Measurements from ENCODE around the gene ZNF134. TPM values are rescaled to one million over a fixed set of nuclear protein-coding genes. Genes with fewer than 3 reads are reported as not detected.

ZNF134 gene
- 10 to 100 TPM; 21.3 to 28.9 (median 26.7) TPM for polyA plus RNA-seq (ENCODE audit: insufficient read depth in 1 of 5, insufficient read length in 5 of 5, low replicate concordance in 1 of 5)
- long read RNA-seq, donor 1, full-length matches to known transcripts, result 10 of 10 reads
- long read RNA-seq, donor 1, partial matches to known transcripts, result 0 of 10 reads
- long read RNA-seq, donor 1, other reads (novel, unspliced or antisense), result 0 of 10 reads
- long read RNA-seq, donor 2, full-length matches to known transcripts, result 6 of 6 reads
- long read RNA-seq, donor 2, partial matches to known transcripts, result 0 of 6 reads
- long read RNA-seq, donor 2, other reads (novel, unspliced or antisense), result 0 of 6 reads
- long read RNA-seq, donor 3, full-length matches to known transcripts, result 8 of 8 reads
- long read RNA-seq, donor 3, partial matches to known transcripts, result 0 of 8 reads
- long read RNA-seq, donor 3, other reads (novel, unspliced or antisense), result 0 of 8 reads
- long read RNA-seq, donor 4, full-length matches to known transcripts, result 6 of 6 reads
- long read RNA-seq, donor 4, partial matches to known transcripts, result 0 of 6 reads
- long read RNA-seq, donor 4, other reads (novel, unspliced or antisense), result 0 of 6 reads
- long read RNA-seq, donor 5, full-length matches to known transcripts, result 15 of 15 reads
- long read RNA-seq, donor 5, partial matches to known transcripts, result 0 of 15 reads
- long read RNA-seq, donor 5, other reads (novel, unspliced or antisense), result 0 of 15 reads
- long read RNA-seq, donor 6, full-length matches to known transcripts, result 11 of 11 reads
- long read RNA-seq, donor 6, partial matches to known transcripts, result 0 of 11 reads
- long read RNA-seq, donor 6, other reads (novel, unspliced or antisense), result 0 of 11 reads
- long read RNA-seq, donor 7, full-length matches to known transcripts, result 11 of 11 reads
- long read RNA-seq, donor 7, partial matches to known transcripts, result 0 of 11 reads
- long read RNA-seq, donor 7, other reads (novel, unspliced or antisense), result 0 of 11 reads
- long read RNA-seq, donor 8, full-length matches to known transcripts, result 5 of 5 reads
- long read RNA-seq, donor 8, partial matches to known transcripts, result 0 of 5 reads
- long read RNA-seq, donor 8, other reads (novel, unspliced or antisense), result 0 of 5 reads

- peak; percentile 88 to 89 for DNase-seq
Observed at GRCh38 chr19:57613941-57614743, at the start of gene ZNF134. ZNF134 (plus strand) TSS chr19:57614242; CDS start chr19:57619469, 5,227 bp downstream.

DNA sequence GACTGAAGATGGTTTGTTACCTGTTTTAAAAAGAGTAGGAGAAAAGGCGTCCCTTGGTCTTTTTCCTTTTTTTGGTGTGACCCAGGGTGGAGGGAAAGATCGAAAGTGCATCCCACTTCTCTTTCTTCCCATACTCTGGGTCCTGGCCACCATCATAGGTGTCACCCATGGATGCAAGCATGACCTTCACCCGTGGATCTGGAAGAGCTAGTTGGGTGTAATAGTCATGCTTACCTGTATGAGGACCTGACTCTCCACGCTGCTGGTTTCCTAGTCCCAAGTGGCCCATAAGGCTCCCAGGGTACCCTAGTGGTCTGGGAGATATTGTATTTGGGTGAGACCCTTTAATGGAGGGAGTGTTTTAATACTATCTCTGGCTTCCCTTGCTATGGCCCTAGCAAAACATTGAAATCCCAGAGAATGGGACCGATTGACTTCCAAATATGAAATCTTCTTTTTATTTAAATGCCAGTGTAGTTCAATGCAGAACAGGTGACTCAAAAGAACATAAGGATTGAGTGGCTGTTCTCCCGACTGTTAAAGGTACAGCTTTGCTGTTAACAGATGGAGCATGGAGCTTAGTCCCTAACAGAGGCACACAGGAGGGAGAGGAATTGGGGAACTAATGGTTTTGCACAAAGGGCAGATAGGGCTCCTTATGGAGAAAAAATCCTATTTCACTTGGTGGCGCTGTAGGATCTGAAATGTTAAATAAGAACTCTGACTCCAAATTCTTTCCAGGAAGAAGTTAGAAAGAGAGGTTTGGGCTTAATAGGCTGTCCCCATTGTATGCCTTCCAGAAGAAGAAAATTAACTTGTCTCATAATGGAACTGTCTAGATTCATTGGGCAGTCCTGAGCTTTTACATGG is 47.4 kb upstream of the ZNF134 start:
- no peak for DNase-seq

- DNase-seq, result no peak
Observed at GRCh38 chr19:57570707-57571106, 43.3 kb upstream of the ZNF134 start.

GRCh38 chr19:57572415-57572947 is 41.6 kb upstream of the ZNF134 start:
- no peak for DNase-seq

DNA sequence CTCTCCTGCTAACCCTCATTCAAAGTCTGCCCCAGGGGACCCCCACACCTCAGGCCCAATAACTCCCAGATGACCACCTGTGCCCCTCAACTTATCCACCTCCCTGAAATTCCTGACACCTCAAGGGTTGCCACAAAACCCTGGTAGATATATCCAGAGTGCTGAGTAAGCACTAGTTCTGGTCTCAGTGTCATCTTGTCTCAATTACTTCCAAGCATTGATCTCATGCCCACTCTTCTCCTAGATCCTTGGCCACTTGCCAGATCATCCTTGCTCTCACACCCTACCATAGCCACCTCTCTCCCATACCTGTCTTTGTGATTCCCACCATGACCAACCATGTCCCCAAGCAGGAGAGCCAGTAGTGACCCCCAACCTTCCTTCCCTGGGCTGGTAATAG is 37.4 kb upstream of the ZNF134 start:
- DNase-seq, result no peak

- DNase-seq, result peak; percentile 96 to 98
Observed at GRCh38 chr19:57578487-57579205, 35.4 kb upstream of the ZNF134 start, which contains the start of gene ZNF416. ZNF416 (minus strand) TSS chr19:57578911; CDS start chr19:57578704, 207 bp downstream.

DNA sequence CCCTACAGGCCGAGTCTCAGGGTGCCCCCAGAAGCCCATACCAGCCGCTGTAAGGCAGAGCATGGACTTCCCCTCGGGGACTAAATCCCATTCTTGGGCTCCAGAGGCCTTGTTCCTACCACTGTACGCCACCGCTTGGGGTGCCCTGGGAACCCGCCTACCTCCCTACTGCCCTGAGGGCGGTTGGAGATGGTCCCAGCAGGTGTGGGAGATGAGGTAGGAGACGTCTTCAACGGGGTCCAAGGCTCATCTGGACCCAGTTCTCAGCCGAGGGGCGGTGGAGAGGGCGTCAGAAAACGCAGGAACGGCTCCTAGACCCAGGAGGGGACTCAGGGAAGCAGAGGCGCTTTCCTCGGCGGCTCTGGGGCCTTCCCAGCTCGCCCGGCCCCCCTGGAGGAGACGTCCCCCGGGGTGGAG is 30.9 kb upstream of the ZNF134 start:
- peak in 1 of 2 donors; percentile 4 for DNase-seq

DNA sequence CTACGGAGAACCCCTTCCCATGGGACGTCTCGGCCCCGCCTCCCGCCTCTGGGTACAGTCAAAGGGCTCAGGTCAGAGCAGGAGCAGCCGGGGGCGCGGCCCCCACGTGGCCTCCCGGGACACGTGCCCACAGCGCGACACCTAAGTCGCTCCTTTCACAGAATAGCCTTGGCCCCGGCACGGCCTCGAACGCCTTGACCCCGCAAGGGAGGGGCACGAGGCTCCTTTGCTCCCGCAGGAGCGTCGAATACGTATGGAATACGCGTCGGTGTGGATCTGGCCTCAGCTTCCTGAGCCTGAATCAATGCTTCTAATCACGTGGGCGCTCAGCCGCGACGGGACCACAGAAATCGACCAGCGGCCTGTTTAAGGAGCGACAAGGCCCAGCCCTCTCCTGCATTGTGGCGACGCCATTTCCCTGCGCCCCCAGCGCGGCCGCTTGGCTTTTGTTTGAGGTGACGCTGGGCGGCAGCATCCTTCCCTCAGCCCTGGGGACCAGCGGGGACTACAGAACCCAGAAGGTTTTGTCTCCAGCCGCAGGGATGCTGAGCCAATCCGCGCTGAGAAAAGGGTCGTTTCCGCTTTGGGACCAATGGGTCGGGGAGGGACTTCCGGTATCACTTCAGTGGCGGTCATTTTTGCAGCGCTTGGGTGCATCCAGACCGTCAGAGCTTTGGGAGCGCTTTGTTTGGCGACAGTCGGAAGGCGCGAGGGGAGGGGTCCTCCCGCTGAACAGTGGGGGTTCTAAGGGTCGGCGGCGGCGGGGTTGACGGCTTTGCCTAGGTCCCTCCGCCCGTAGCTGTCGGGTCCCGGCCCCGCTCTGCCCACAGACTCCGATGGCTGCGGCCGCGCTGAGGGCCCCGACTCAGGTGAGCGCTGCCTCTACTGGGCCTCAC is 30.3 kb upstream of the ZNF134 start, which contains the start of gene ZIK1:
ZIK1 (plus strand) TSS at position 625 of the 896 bp plus-strand sequence; CDS start at position 837, 212 bp downstream.
- DNase-seq, result peak; percentile 91 to 95

GRCh38 chr19:57587529-57587928 is 26.5 kb upstream of the ZNF134 start:
- DNase-seq, result no peak

GRCh38 chr19:57599377-57599760 is 14.7 kb upstream of the ZNF134 start:
- no peak for DNase-seq

DNA sequence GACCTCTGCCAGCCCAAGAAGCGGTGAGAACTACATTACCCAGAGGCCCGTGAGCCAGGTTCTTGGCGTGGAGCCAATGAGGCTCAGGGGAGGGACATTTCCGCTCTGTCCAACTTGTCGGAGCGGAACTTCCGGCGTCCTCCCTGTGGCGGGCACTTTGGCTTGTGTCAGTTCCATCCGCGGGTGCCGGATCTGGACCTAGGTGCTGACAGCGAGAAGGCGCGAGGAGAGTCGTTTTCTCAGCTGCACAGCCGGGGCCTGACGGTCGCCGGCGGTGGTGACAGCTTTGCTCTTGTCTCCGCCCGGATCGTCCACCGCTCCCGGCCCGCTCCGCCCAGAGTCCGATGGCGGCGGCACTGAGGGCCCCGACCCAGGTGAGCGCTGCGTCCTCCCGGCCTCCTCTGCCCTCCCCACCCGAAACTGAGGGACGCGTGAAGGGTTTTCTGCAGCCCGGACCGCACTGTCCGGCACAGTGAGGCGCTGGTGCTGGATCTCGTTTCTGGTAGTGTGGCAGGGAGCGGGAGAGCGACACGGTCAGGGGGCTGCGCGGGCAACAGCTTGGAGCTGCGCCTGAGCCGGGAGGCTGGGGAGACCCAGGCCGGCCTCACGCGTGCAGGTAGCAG is 14.2 kb upstream of the ZNF134 start, which contains the start of gene ZNF530:
ZNF530 (plus strand) TSS at position 125 of the 623 bp plus-strand sequence. CDS start 4,461 bp downstream, outside the sequence.
- peak; percentile 91 to 92 for DNase-seq

- DNase-seq, result no peak
Observed at GRCh38 chr19:57606931-57607330, 7.1 kb upstream of the ZNF134 start.

DNA sequence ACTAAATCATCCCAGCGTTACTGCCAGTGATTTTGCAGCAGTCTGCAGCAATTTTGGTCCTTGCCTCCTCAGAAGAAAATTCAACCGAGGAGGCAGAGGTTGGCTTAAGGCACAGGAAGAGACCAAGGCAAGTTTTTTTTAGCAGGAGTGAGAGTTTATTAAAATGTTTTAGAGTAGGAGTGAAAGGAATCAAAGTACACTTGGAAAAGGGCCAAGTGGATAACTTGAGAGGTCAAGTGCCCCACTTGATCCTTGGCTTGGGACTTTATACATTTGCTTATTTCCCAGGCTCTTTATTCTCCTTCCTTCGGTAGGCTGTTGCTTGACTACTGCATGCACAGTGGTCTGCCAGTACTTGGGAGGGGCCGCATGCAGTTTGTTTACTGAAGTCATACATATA is 2.9 kb upstream of the ZNF134 start:
- DNase-seq, result no peak

DNA sequence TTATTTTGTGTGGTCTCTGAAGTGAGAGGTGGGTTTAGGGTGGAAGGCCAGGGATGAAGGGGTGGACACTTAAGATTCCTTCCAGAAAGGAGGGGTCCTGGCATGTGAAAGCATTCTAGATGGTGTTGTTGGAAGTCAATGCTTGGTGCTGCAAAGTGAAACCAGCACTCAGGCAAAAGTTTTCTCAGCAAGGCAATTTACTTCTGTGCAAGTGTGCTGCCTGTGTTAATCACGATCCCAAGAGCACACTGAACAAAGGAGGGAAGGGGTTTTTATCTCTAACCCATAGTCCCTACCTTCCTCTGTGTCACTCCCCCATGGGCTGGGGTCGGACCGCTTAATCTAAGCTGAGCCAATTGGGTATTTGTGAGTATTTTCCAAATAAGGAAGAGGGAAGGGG is 1.3 kb downstream of the ZNF134 start:
- DNase-seq, result no peak

DNA sequence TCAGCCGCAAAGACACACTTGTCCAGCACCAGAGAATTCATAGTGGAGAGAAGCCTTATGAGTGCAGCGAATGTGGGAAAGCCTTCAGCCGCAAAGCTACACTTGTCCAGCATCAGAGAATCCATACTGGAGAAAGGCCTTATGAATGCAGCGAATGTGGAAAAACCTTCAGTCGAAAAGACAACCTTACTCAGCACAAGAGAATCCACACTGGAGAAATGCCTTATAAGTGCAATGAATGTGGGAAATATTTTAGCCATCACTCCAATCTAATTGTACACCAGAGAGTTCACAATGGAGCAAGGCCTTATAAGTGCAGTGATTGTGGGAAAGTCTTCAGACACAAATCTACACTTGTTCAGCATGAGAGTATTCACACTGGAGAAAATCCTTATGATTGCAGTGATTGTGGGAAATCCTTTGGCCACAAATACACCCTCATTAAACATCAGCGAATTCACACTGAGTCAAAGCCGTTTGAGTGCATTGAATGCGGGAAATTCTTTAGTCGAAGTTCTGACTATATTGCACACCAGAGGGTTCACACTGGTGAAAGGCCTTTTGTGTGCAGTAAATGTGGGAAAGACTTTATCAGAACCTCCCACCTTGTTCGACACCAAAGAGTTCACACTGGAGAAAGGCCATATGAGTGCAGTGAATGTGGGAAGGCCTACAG is 6.8 kb downstream of the ZNF134 start:
- DNase-seq, result no peak

DNA sequence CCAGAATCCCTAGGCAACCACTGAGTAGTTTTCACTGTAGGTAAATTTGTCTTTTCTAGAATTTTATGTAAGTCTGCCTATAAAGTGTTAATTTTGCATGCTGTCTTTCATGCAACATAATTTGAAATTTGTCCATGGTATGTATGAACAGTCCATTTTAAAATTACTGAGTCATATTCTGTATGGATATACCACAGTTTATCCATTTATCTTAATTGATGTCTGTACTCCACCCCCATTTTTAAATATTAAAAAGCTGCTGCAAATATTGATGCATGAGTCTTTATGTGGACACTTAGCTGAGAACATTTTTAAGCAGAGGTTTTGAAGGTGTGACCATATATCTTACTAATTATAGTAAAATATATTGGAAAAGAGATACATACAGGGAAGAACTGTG is 9.0 kb downstream of the ZNF134 start:
- no peak for DNase-seq

Measured in right lung (tissue), 10 donors.